Islet precursor cell (in vitro differentiated cells): ENCODE data around the gene LGALS3BP.
A peak's percentile ranks its signal among the peaks of the same experiment; 100 is the strongest.
"Not testable (repeated sequence)": the region's sequence is repeated elsewhere in the genome, so short reads cannot be mapped to it uniquely, and the experiment has no call there.

Experiments
- DNase-seq: peaks from one replicate; pipeline ENCODE4 v3.0.0-alpha.2; 2018

The LGALS3BP gene, protein sequence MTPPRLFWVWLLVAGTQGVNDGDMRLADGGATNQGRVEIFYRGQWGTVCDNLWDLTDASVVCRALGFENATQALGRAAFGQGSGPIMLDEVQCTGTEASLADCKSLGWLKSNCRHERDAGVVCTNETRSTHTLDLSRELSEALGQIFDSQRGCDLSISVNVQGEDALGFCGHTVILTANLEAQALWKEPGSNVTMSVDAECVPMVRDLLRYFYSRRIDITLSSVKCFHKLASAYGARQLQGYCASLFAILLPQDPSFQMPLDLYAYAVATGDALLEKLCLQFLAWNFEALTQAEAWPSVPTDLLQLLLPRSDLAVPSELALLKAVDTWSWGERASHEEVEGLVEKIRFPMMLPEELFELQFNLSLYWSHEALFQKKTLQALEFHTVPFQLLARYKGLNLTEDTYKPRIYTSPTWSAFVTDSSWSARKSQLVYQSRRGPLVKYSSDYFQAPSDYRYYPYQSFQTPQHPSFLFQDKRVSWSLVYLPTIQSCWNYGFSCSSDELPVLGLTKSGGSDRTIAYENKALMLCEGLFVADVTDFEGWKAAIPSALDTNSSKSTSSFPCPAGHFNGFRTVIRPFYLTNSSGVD

DNA sequence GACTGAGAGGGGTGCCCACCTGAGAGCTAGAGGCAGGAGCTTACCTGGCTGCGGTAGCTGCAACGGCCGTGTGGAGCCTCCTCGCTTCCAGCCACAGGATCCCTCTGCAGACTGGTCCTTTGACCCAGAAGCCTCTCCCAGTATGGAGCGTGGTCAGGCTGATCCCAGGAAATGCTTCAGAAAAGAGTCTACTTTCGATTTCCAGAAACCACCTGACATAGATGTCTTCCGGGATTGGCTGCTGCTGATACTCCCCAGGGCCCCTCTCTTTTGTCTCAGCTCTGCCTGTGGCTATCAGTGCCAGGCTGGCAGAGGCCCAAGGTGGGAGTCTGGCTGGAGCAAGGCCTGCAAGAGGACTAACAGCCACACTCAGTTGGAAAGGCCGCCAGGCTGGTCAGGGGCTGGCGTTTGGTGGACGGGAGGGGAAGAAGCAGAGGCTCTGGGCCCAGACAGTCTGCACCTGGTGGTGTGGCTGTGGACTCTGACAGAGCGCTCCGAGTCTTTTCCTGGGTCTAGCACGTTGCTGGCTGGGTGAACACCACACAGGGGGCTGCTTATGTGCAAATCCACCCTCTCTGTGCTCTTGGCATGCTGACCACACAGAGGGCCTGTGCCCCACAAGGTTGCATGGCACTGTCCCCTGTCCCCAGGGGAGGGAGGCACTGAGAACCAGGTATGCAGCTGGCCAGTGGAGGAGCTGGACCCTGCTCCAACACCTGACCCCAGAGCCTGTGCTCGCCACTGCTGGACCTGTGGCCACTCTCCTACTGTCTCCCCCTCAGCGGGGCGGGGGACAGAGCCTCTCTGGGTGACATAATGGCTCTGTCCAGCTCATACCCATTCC, at the start of gene LGALS3BP:
TSS of gene LGALS3BP (minus strand) at position 144 of the 844 bp plus-strand sequence. CDS start 2,732 bp downstream, outside the sequence.
- DNase-seq = no peak

DNA sequence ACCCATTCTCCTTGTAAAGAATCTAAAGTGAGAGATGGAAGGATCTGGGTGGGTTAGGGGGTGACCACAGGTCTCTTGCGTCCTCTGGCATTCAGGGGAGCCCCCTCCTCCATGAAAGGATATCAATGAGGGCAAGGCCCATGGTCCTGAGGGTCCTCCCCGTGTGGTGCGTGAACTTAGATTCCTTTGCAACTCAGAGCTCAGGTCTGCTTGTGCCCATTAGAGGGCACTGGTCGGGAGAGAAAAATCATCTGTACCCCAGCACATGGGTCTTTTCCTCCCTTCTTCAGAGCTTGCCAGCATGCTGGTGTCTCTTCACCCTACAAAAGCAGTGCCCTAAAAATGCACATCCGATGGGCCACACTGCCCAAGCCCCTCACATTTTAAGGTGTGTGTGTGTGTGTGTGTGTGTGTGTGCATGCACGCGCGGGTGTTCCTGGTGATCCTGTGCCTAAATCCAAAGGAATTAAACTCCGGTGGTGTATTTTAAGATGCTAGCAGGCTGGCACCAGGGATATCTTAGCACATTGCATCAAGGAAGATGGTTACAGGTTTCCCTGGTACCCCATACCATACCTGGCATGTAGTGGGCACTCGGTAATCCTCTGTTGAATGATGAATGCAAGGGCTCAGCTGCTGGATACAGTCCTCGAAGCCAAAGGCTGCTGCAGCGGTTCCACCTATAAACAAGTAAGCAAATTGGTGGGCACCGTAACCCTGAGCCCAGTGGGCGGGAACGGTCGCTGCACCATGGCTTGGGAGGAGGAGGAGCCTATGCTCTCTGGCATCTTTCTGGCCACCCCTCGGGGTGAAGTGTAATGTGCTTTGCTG, 49.0 kb upstream of the LGALS3BP start:
- peak; percentile 52 for DNase-seq

DNA sequence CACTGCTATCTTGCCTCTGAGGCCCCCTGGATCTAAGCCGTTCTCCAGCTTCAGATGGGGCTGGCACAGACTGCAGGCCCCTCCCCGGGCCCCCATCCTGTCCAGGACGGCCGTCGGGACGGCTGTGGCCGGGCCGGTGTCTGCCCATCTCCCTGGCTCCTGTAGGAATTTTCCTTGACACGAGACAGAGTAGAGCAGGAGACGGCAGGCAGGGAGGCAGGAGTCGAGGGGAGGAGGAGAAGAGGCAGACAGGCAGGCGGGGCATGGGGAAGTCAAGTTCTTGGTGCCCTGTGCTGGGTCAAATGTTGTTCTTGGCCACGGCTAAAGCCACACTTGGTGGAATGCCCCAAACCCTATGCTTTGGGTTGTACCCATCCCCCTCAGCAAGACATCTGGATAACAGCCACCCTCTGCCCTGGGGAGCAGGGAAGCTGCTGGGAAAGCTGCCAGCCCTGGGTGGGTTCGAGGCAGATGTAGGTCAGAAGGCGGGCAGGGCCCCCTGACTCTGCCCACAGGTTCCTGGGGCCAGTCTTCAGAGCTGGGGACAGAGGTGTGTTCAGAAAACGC, 48.3 kb upstream of the LGALS3BP start:
- DNase-seq = peak; percentile 56

DNA sequence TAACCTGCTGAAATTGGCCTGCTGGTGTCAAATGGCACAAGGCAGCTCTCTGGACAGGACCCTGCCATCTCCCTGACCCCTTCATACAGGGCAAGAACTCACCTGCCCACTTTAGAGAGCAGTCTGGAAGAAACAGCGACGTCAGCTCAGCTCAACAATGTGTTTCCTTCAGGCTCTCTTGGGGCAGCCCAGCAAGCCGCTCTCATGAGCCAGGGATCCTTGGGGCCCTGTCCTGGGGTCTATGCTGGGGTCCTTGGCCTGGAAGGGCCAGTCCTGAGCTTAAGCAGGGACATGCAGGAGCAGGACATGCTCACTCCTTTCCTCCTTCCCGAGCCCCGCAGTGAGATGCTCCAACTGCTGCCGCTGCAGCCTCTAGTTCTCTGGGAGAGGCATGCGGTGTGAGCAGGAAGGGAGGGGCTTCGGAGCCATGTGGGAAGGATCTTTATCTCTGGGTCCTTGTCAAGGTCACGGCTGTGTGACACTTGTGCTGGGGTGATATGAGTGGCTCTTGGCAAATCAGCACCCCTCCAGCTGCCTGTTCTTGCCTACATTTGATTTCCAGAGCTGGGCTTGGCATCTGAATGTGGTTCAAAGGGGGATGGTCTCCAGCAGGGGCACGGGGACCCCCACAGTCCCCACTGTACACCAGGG, 47.7 kb upstream of the LGALS3BP start:
- peak; percentile 70 for DNase-seq

DNA sequence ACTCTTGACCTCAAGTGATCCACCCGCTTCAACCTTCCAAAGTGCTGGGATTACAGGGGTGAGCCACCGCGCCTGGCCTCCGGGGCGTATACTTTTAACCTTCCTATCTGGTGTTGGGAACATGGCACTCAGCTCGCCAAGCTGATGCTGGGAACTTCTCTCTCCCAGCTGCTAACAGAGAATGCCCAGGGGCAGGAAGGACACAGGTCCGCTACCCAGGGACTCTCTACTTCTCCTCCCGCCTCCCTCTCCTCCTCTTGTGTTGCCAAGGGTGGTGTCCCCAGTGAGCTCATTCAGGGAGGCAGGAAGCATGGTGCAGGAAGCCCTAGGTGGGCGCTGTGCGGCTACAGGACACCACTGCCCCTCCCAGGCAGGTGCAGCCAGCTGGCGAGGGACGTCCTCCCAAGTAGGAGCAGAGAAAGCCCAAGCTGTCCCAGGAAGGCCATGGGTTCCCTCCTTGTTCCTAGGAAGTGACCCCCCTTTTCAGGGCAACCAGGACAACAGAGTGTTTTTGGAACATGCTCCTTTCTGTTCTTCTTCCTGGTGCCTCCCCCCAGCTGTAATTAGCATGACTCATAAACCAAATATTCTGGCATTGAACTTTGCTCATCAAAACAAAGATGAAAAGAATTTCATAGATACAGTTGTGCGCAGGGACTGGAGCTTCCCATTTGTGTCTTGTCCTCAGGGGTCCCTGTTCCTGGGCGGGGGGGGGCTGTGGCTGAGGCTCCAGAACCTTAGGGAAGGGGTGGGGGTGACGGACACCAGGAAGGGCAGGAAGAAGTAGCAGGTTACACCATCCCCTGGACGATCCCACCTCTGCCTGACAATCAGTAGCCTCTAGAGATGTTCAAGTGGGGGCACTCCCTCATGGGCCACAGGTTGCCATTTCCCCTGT, 46.9 kb upstream of the LGALS3BP start:
- DNase-seq = peak; percentile 71

DNA sequence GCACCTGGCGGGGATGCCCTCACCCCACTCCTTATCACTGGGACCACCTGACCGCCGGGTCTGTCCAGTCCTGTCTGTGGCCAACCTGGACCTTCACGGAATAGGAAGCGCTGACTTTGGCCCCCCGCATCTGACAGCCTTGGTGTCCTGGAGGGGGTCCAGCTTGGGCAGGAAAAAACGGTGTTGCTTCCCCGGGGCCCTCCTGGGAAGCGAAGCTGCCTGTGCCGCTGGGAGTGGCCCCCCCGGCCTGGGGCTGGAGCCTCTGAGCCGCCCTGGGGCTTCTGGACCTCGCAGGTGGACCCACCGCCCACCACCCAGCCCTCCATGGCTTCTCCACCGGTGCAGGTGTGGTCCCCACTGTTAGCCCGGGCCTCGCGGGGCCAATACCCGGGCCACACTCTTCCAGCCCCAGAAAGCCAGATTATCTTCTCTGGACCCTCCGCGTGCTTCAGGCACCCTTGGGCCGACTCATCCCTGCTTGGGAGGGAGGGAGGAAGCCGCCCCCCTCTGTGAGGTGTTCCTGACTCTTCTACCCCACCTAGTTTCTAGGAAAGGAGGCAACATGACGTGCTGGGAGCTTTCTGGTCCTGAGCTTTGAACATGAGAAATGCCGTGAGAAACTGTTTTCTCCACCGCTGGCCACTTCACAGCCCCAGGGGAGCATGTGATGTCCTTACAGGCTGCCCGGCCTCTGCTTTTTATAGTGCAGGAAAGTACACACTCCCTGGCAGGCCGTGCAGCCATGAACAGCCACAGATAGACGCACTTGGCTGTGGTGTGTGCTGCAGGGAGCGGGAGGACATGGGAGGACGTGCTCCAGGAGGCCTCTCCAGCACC, 45.4 kb upstream of the LGALS3BP start:
- peak; percentile 64 for DNase-seq

DNA sequence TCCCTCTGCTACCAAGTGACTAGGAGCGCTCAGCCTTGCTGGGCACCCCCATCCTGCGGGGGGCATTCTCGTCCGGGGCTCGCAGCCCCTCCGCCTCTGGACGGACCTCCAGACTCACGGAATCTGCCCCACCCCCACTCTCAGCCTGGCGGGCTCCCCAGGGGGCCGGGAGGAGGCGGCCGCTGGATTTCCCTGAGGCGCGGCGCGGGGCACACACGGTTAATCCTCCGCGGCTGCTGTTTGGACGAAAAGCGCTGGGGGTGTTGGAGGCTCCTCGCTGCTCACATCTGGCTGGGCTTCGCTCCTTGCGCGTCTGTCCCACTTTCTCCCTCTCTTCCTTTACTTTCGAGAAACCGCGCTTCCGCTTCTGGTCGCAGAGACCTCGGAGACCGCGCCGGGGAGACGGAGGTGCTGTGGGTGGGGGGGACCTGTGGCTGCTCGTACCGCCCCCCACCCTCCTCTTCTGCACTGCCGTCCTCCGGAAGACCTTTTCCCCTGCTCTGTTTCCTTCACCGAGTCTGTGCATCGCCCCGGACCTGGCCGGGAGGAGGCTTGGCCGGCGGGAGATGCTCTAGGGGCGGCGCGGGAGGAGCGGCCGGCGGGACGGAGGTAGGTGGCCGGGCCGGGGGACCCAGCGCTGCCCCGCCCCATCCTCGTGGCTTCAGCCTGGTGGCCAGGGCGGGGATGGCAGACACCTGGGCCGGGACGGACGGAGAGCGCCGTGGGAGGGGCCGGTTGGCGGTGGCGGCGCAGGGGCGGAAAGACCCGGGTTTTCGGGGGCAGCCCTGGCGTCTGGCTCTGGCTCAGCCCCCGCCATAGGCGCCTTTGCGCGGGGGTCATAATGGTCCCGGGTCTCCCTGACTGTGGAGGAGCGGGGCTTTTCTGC, 44.4 kb upstream of the LGALS3BP start, which contains the start of gene C1QTNF1:
TSS of gene C1QTNF1 (plus strand) at position 284 of the 886 bp plus-strand sequence. CDS start 19,800 bp downstream, outside the sequence.
- peak; percentile 84 for DNase-seq

DNA sequence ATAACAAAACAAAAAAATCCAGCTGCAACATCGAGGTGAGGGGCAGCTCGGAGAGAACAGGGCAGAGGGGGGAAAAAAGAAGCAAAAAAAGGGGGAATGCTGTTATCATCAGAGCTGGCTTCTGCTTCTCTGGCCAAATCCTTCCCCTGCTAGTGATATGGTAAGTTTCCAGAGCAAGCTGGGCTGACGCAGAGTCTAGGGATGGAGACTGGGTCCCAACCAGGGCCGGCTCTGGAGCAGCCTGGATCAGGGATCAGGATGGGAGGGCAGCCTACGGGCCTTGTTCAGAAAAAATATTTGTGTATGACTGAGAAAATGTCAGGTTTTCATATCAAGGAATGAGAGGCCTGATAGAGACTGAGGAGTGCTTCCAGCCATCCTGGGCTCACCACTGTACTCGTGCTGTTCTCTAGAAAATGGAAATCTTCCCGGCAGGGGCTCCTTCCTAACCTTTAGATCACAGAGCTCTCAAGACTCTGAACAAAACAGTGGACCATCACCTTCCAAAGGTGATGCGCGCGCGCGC, 43.5 kb upstream of the LGALS3BP start:
- peak; percentile 49 for DNase-seq

DNA sequence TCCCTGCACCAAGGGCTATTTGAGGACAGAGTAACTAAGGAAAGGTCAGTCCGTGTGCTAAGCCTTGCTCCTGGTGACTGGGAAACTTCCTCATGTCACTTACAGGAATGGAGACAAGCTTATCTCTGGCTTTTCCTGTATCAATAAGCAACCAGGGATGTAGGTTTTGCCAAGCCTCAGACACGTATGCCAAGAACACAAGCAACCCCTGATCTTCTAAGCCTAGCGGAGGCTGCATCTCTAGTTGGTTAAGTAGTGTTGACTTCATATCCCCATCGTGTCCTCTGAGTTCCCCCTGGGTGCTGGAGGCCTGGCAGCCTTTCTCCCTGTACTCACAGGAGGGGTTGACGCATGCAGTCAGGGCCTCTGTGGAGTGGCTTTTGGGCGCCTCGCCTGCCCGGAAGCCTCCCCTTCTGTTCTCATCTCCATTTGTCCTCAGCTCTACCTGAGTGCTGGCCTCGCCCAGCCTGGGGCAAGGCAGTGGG, 42.8 kb upstream of the LGALS3BP start:
- DNase-seq = peak; percentile 58

DNA sequence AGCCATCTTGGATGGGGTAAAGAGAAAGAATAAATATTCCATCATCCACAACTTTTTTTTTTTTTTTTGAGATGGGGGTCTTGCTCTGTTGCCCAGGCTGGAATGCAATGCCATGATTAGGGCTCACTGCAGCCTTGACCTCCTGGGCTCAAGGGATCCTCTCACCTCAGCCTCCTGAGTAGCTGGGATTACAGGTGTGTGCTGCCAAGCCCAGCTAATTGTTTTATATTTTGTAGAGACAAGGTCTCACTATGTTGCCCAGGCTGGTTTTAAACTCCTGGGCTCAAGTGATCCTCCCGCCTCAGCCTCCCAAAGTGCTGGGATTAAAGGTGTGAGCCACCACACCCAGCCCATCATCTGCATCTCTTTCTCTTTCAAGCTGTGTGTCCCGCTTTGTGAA, 42.2 kb upstream of the LGALS3BP start:
- DNase-seq = not testable (repeated sequence)

DNA sequence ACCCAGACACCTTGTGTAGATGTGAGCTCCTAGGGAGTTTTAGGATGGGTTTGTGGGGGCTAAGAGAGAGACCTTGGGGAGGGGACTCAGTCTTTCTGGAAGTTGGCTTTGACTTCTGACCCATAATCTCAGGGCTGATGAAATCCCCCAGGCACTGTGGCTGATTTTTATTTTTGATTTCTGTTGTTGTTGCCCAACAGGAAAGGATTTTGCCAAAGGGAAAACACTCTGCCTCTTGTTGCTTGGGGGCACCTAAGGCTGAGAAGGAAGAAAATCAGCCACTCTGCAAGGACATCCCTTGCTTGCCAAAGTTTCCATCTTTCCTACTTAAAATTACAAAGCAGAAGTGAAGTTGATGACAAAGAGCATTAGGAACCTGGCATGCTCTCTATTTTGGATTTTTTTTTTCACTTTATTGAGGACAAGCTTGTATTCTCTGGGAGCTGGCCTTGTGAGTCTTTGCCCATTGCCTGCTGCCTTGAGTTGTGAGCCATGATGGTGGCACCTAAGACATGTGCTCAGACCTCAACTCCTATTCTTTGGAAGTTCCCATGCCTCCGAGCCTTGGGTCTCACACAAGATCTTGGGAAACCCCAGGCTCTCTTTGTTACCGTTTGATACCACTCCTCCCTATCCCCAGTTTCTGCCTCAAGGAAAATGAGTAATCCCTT, 41.0 kb upstream of the LGALS3BP start:
- DNase-seq = peak; percentile 34

DNA sequence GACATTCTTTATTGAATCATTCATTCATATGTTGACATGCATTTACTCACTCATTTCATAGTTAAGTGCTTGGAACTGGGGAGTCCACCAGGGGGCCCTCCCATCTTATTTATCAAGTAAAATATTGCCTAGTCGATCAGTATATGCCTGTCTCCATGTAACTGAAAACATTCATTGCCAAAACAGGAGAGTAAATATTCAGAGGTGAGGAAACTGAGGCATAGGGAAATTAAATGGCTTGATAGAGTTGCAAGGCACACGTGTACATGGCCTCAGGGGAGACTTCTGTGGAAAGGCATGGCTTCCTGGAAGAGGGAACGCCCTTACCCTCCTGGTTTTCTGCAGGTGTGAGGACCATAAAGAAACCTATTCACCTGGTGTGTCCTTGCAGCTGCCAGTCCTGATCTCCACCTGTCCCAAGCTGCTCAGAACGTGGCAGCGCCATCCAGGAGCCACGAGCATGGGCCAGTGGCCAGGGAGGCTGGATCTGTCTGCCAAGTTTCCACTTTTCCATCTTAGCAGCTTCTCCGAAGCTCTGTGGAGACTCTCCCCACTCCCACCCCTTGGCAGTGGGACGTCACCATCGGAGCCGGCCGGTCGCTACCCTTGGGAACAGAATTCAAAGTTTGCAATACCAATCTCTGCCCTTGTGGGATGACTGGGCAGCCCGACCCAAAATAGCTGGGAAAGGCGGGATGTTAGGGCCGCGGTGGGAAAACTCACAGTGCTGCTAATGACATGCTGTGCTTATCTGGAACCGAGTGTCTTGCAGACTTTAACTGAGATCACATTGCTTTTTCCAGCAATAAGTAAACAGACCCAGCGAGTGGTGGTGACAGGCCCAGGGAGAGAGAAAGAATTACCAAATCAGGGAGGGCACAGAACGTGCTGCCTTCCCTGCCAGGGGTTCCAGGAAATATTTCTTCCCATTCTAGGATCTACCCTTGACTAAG, 40.2 kb upstream of the LGALS3BP start:
- DNase-seq = peak; percentile 66

DNA sequence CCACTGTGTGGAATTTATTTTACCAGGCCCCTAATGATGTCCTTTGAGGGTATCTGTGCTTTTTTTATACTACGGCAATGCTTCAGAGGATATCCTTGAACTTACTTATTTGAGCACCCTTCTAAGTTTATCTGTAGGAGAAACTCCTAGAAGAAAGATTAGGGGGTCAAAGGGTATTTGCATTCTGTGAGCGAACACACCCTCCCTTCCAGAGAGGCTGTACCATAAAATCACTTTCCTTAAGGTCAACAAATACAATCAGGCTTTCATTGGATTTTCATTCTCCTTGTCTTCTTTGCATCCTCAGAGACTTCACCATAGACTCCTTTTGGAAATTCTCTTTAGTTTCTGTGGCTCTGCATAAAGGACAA, 39.5 kb upstream of the LGALS3BP start:
- DNase-seq = no peak

DNA sequence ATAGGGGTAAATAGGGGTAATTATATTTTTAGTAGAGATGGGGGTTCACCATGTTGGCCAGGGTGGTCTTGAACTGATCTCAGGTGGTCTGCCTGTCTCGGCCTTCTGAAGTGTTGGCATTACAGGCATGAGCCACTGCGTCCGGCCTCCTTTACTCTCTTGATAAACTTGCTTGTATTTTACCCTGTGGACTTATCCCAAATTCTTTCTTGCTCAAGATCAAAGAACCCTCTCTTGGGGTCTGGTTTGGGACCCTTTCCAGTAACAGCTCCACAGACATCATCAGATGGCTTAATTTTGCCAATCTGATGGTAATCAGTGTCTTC, 38.6 kb upstream of the LGALS3BP start:
- peak; percentile 43 for DNase-seq

DNA sequence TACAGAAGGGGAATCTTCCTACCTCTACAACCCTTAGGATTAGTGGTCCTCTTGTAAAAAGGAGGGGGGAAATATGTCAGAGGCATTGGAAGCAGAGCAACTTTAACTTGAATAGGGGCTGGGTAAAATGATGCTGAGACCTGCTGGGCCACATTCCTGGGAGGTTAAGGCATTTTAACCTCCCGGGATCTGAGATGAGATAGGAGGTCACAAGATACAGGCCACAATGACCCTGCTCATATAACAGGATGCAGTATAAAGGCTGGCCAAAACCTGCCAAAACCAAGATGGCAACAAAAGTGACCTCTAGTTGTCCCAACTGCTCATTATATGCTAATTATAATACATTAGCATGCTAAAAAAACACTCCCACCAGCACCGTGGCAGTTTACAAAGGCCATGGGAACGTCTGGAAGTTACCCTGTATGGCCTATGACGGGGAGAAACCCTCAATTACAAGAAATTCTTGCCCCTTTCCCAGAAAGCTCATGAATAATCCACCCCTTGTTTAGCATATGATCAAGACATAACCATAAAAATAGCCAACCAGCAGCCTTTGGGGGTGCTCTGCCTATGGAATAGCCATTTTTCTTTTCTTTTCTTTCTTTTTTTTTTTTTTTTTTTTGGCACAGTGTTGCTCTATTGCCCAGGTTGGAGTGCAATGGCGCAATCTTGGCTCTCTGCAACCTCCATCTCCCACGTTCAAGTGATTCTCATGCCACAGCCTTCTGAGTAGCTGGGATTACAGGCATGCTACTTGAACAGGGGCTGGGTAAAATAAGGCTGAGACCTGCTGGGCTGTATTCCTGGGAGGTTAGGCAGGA, 38.0 kb upstream of the LGALS3BP start:
- DNase-seq = peak; percentile 95
